ENCODE results near the gene SHD. TPM values are rescaled to one million over a fixed set of nuclear protein-coding genes. Genes with fewer than 3 reads are reported as not detected.
A peak's percentile ranks its signal among the peaks of the same experiment; 100 is the strongest.

The SHD gene
- total RNA-seq, 2 donors from 2014 or later = not detected

- Mint-ChIP-seq H3K4me1 (ENCODE audit: low read depth) (peaks cover 34% of the 10 kb centered on the region), H3K36me3 (ENCODE audit: insufficient read depth in 2 of 2) (peaks cover 8 to 29% of the 10 kb centered on the region in 2 donors), H3K4me3 (peak within 1 kb of the TSS; percentile 83 to 86), H3K27me3 (ENCODE audit: low read depth) (no peaks in the 10 kb centered on the region), H3K27ac (peak within 1 kb of the TSS; percentile 92), H3K9me3 (no peaks in the 10 kb centered on the region)
- DNase-seq = peak; percentile 99 to 100
- peak; percentile 95 to 96 for ATAC-seq (replicated peaks in 1 of 2)
Observed at GRCh38 chr19:4246767-4247593, 32.1 kb upstream of the SHD start, which contains the start of gene YJU2. TSS of gene YJU2 (plus strand) at chr19:4247080. CDS start at chr19:4247147, 67 bp downstream.

- ATAC-seq (replicated peaks in 1 of 2) = no peak
- no peaks in the 10 kb centered on the region for H3K27me3 Mint-ChIP-seq (ENCODE audit: low read depth)
- no peak overlapping the region for H3K4me3 Mint-ChIP-seq
- H3K4me1 Mint-ChIP-seq (ENCODE audit: low read depth) = no peaks in the 10 kb centered on the region
- H3K36me3 Mint-ChIP-seq (ENCODE audit: insufficient read depth in 2 of 2) = peaks cover 13 to 50% of the 10 kb centered on the region in 2 donors
- no peak overlapping the region for H3K27ac Mint-ChIP-seq
- H3K9me3 Mint-ChIP-seq = no peaks in the 10 kb centered on the region
- DNase-seq = no peak
Observed at GRCh38 chr19:4256563-4256962, 22.5 kb upstream of the SHD start.

GRCh38 chr19:4257025-4257424 is 22.0 kb upstream of the SHD start:
- Mint-ChIP-seq H3K4me1 (ENCODE audit: low read depth) (no peaks in the 10 kb centered on the region), H3K4me3 (no peak overlapping the region), H3K27ac (no peak overlapping the region), H3K9me3 (no peaks in the 10 kb centered on the region), H3K36me3 (ENCODE audit: insufficient read depth in 2 of 2) (peaks cover 13 to 48% of the 10 kb centered on the region in 2 donors), H3K27me3 (ENCODE audit: low read depth) (no peaks in the 10 kb centered on the region)
- ATAC-seq (replicated peaks in 1 of 2) = no peak
- DNase-seq = no peak

GRCh38 chr19:4258181-4258580 is 20.9 kb upstream of the SHD start:
- Mint-ChIP-seq H3K36me3 (ENCODE audit: insufficient read depth in 2 of 2) (peaks cover 13 to 41% of the 10 kb centered on the region in 2 donors), H3K27me3 (ENCODE audit: low read depth) (no peaks in the 10 kb centered on the region), H3K9me3 (no peaks in the 10 kb centered on the region), H3K4me1 (ENCODE audit: low read depth) (peaks cover under 1% of the 10 kb centered on the region), H3K4me3 (no peak overlapping the region), H3K27ac (no peak overlapping the region)
- DNase-seq = no peak
- ATAC-seq (replicated peaks in 1 of 2) = no peak

GRCh38 chr19:4260613-4261191 is 18.4 kb upstream of the SHD start:
- peaks cover 19% of the 10 kb centered on the region for H3K4me1 Mint-ChIP-seq (ENCODE audit: low read depth)
- DNase-seq (no peak), ATAC-seq (replicated peaks in 1 of 2) (no peak)
- no peak overlapping the region for H3K27ac Mint-ChIP-seq
- H3K9me3 Mint-ChIP-seq = no peaks in the 10 kb centered on the region
- H3K27me3 Mint-ChIP-seq (ENCODE audit: low read depth) = no peaks in the 10 kb centered on the region
- H3K4me3 Mint-ChIP-seq = no peak overlapping the region
- peaks cover 7 to 29% of the 10 kb centered on the region in 2 donors for H3K36me3 Mint-ChIP-seq (ENCODE audit: insufficient read depth in 2 of 2)

GRCh38 chr19:4264812-4265211 is 14.3 kb upstream of the SHD start:
- H3K27me3 Mint-ChIP-seq (ENCODE audit: low read depth) = no peaks in the 10 kb centered on the region
- peaks cover 6 to 30% of the 10 kb centered on the region in 2 donors for H3K36me3 Mint-ChIP-seq (ENCODE audit: insufficient read depth in 2 of 2)
- H3K4me3 Mint-ChIP-seq = peak overlapping the region in 1 of 2 donors; percentile 31
- no peaks in the 10 kb centered on the region for H3K9me3 Mint-ChIP-seq
- ATAC-seq (replicated peaks in 1 of 2) (no peak), DNase-seq (no peak)
- peak overlapping the region; percentile 75 for H3K27ac Mint-ChIP-seq
- H3K4me1 Mint-ChIP-seq (ENCODE audit: low read depth) = peaks cover 19% of the 10 kb centered on the region

- ATAC-seq (replicated peaks in 1 of 2) (no peak), DNase-seq (no peak)
- Mint-ChIP-seq H3K27ac (no peak overlapping the region), H3K27me3 (ENCODE audit: low read depth) (no peaks in the 10 kb centered on the region), H3K4me3 (no peak overlapping the region), H3K9me3 (no peaks in the 10 kb centered on the region), H3K36me3 (ENCODE audit: insufficient read depth in 2 of 2) (peaks cover 5 to 25% of the 10 kb centered on the region in 2 donors), H3K4me1 (ENCODE audit: low read depth) (peaks cover 19% of the 10 kb centered on the region)
Observed at GRCh38 chr19:4266253-4267000, 12.6 kb upstream of the SHD start.

GRCh38 chr19:4267101-4267900 is 11.8 kb upstream of the SHD start:
- ATAC-seq (replicated peaks in 1 of 2) (peak; percentile 66 to 73), DNase-seq (peak; percentile 63 to 70)
- Mint-ChIP-seq H3K4me3 (no peak overlapping the region), H3K4me1 (ENCODE audit: low read depth) (peaks cover 19% of the 10 kb centered on the region), H3K36me3 (ENCODE audit: insufficient read depth in 2 of 2) (peaks cover 7 to 25% of the 10 kb centered on the region in 2 donors), H3K9me3 (no peaks in the 10 kb centered on the region), H3K27ac (no peak overlapping the region), H3K27me3 (ENCODE audit: low read depth) (no peaks in the 10 kb centered on the region)

GRCh38 chr19:4267901-4268815 is 10.9 kb upstream of the SHD start:
- no peak overlapping the region for H3K27ac Mint-ChIP-seq
- H3K4me1 Mint-ChIP-seq (ENCODE audit: low read depth) = peaks cover 18% of the 10 kb centered on the region
- peaks cover 7 to 25% of the 10 kb centered on the region in 2 donors for H3K36me3 Mint-ChIP-seq (ENCODE audit: insufficient read depth in 2 of 2)
- no peak overlapping the region for H3K4me3 Mint-ChIP-seq
- H3K27me3 Mint-ChIP-seq (ENCODE audit: low read depth) = no peaks in the 10 kb centered on the region
- H3K9me3 Mint-ChIP-seq = no peaks in the 10 kb centered on the region
- no peak for ATAC-seq (replicated peaks in 1 of 2)
- no peak for DNase-seq

- no peak for DNase-seq
- H3K4me3 Mint-ChIP-seq = no peak overlapping the region
- no peak for ATAC-seq (replicated peaks in 1 of 2)
- H3K4me1 Mint-ChIP-seq (ENCODE audit: low read depth) = peaks cover 11% of the 10 kb centered on the region
- no peaks in the 10 kb centered on the region for H3K27me3 Mint-ChIP-seq (ENCODE audit: low read depth)
- peaks cover 7 to 25% of the 10 kb centered on the region in 2 donors for H3K36me3 Mint-ChIP-seq (ENCODE audit: insufficient read depth in 2 of 2)
- no peaks in the 10 kb centered on the region for H3K9me3 Mint-ChIP-seq
- no peak overlapping the region for H3K27ac Mint-ChIP-seq
Observed at GRCh38 chr19:4268816-4269430, 10.1 kb upstream of the SHD start.

GRCh38 chr19:4272894-4273293 is 6.2 kb upstream of the SHD start:
- no peak overlapping the region for H3K4me3 Mint-ChIP-seq
- H3K27ac Mint-ChIP-seq = no peak overlapping the region
- H3K4me1 Mint-ChIP-seq (ENCODE audit: low read depth) = no peaks in the 10 kb centered on the region
- H3K9me3 Mint-ChIP-seq = no peaks in the 10 kb centered on the region
- H3K36me3 Mint-ChIP-seq (ENCODE audit: insufficient read depth in 2 of 2) = peaks cover 2 to 7% of the 10 kb centered on the region in 2 donors
- ATAC-seq (replicated peaks in 1 of 2) (no peak), DNase-seq (no peak)
- no peaks in the 10 kb centered on the region for H3K27me3 Mint-ChIP-seq (ENCODE audit: low read depth)

Measured in activated T-cell treated with anti-CD3 and anti-CD28 coated beads, Interleukin-2, amount 50 U/mL, for 72 hours (primary cell).